GM18505 (cell line): ENCODE results near the gene SGIP1.

Experiments
- ATAC-seq: cut with Tn5 transposase; IDR thresholded peaks from one replicate; pipeline ENCODE4 v1.9.1; 2021; ENCODE audit not compliant: unreplicated experiment
- POLR2A ChIP-seq: IDR thresholded peaks from 4 replicates; pipeline ENCODE4 v1.6.1; 2011; ENCODE audit warnings: borderline replicate concordance; ENCODE audit not compliant: insufficient read depth, insufficient read length; ENCODE audit errors: extremely low read depth

Gene SGIP1

GRCh38 chr1:66552829-66553228 is 18.9 kb downstream of the SGIP1 start:
- no peak for ATAC-seq
- no peak for TF ChIP-seq POLR2A

DNA sequence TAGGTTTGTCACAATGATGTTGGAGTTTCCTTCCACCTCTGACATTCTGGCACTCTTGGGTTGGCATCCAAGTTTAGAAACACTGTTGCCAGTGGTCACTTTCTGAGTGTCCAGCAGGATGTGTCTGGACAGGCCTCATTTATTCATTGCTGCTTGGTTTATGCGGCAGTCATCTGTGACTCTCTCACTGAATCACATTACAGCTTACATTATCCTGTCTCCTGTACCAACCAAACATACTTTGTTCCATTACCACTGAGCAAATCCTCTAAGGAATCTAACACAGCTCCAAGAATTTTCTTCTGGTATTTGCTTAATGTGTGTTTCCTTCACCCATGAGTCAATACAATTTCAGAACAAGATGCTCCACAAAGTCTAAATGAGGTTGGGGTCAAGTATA is 19.9 kb downstream of the SGIP1 start:
- TF ChIP-seq POLR2A = no peak
- no peak for ATAC-seq

DNA sequence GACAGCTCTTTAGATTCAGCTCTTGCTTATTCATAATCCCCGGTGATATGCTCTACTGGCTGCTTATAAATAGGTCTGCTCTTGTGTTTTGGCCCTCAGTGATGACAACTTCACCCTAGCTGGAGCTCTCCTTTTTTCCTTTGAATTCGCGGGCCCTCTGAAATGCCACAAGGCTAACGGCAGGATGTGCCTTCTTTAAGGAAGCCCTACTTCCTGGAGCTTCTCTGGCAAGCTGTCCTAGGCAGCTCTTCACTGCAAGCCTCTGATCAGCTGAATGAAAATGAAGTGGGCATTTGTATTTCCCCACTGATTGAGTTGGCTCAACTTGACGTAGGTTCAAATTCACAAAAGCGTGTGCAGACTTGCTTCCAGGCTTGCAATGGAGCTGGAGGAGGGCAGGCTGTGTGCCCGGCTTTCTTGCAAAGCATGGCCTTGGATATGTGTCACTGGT is 22.2 kb downstream of the SGIP1 start:
- TF ChIP-seq POLR2A = no peak
- ATAC-seq = no peak

DNA sequence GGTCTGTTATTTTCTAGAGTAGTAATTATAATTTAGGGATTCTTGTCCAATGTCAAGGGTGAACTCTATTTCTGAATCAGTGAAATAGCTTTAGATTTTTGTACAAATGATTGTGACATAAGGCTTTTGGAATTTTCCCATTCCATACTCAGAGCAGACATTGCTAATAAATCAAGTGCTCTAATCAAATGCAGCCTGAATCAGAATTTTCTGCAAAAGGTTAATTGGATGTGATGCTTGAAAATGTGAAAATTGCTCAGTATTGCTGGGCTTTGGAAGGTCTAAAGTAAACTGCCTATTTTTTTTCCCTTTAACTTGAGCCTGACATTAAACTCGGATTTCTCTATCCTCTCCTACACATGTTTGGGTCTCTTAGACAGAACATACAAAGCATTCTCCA is 23.2 kb downstream of the SGIP1 start:
- TF ChIP-seq POLR2A = no peak
- ATAC-seq = no peak

- TF ChIP-seq POLR2A = no peak
- no peak for ATAC-seq
Measured at GRCh38 chr1:66559517-66559916, 25.6 kb downstream of the SGIP1 start.

- no peak for ATAC-seq
Measured at GRCh38 chr1:66562561-66562960, 28.6 kb downstream of the SGIP1 start.

GRCh38 chr1:66563094-66563800 is 29.3 kb downstream of the SGIP1 start:
- TF ChIP-seq POLR2A = no peak
- ATAC-seq = no peak

More at GRCh38 chr1:66562561-66562960, 28.6 kb downstream of the SGIP1 start:
- TF ChIP-seq POLR2A = no peak

- no peak for TF ChIP-seq POLR2A
- no peak for ATAC-seq
Measured at GRCh38 chr1:66563941-66564630, 30.1 kb downstream of the SGIP1 start.

GRCh38 chr1:66570196-66570595 is 36.2 kb downstream of the SGIP1 start:
- no peak for ATAC-seq
- TF ChIP-seq POLR2A = no peak

DNA sequence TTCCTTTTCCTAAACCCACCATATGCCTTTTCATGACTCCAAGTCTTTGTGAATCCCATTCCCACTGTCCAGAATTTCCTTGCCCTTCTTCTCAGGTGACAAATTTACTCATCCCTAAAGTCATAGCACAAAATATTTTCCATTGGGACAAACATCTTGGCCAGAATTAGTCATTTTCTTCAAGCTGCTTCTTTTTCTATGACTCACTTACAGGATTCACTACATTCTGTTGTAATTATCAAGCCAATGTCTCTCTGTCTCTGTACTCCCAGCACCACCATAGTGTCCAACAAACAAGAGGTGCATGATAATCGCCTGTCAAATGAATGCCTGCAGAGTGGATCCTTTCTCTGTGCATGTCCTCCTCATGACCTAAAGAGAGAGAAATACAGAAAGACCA is 37.8 kb downstream of the SGIP1 start:
- ATAC-seq = no peak
- no peak for TF ChIP-seq POLR2A

DNA sequence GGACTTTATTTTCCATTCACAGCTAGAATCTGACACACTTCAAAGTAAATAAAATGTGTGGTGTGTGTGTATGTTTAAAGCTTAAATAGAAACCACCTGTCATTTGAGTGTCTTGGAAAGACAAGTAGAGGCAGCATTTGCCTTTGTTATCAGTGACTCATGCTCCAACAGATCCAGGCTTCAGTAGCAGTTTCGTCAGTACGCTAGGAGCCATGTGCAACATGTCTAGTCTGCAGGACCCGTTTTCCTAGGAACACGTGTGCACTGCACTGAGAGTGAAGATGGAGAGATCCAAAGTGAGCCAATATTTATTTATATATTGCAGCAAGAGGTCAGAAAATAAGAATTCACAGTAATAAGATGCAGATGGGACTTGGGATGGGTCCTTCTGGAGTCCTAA is 41.8 kb downstream of the SGIP1 start:
- no peak for TF ChIP-seq POLR2A
- ATAC-seq = no peak

DNA sequence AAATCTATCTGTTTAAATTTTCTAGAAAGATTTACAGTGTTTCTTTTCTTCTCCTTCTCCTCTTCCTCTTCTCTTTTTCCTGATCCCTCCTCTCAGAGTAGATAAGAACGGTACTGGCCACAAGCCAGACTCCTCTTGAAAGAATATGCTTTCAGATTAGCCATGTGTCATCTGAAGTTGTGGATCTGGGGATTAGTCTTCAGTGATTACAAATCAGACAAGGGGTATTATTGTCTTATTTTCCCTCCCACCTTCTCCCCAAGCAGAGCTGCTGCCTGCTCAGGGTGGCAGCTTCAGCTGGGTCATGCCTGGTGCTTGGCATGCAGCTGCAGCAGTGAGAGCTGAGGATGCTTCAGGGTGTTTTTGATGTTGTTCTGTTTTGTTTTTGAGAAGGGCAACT is 42.7 kb downstream of the SGIP1 start:
- ATAC-seq = no peak
- TF ChIP-seq POLR2A = no peak

- no peak for ATAC-seq
- TF ChIP-seq POLR2A = no peak
Measured at GRCh38 chr1:66578841-66579240, 44.9 kb downstream of the SGIP1 start.

GRCh38 chr1:66580081-66580480 is 46.1 kb downstream of the SGIP1 start:
- no peak for TF ChIP-seq POLR2A
- ATAC-seq = no peak
